Spleen (tissue), 11 donors: ENCODE data around the gene SELENOP. TPM values are rescaled to one million over a fixed set of nuclear protein-coding genes. Genes with fewer than 3 reads are reported as not detected.

Experiments used
- DNase-seq: peaks from one replicate; pipeline ENCODE4 v3.0.0-alpha.2; 2020
- H3K27ac ChIP-seq, 8 donors: fragments of 200-600 bp; sonication (generic) in 7 of 8; 1 replicate in 4 of 8; 2 replicates in 4 of 8; pipeline versions ENCODE4 v1.5.0 to v1.8.0; 2016 to 2021; ENCODE audit warnings: inconsistent platforms in 4 of 8, mild to moderate bottlenecking in 4 of 8, moderate library complexity in 1 of 8
- H3K27me3 ChIP-seq, 7 donors: fragments of 200-600 bp; sonication (generic) in 6 of 7; replicated peaks in 1 of 7; 1 replicate in 4 of 7; 2 replicates in 3 of 7; pipeline versions ENCODE4 v1.5.0 to v1.8.0; 2016 to 2021; ENCODE audit warnings: inconsistent platforms in 3 of 7, mild to moderate bottlenecking in 1 of 7
- H3K36me3 ChIP-seq, 6 donors: fragments of 200-600 bp; sonication (generic) in 5 of 6; 1 replicate in 4 of 6; 2 replicates in 2 of 6; pipeline versions ENCODE4 v1.5.0 to v1.8.0; 2016 to 2021; ENCODE audit warnings: inconsistent platforms in 2 of 6
- H3K4me1 ChIP-seq, 6 donors: fragments of 200-600 bp; sonication (generic) in 5 of 6; 1 replicate in 3 of 6; 2 replicates in 3 of 6; pipeline versions ENCODE4 v1.5.0 to v1.8.0; 2016 to 2021; ENCODE audit warnings: inconsistent platforms in 3 of 6
- H3K4me3 ChIP-seq, 8 donors: fragments of 200-600 bp; sonication (generic) in 7 of 8; 1 replicate in 4 of 8; 2 replicates in 4 of 8; pipeline versions ENCODE4 v1.5.0 to v1.8.0; 2016 to 2021; ENCODE audit warnings: inconsistent platforms in 4 of 8, mild to moderate bottlenecking in 4 of 8, moderate library complexity in 2 of 8
- H3K9me3 ChIP-seq, 8 donors: fragments of 200-600 bp; sonication (generic) in 7 of 8; 1 replicate in 4 of 8; 2 replicates in 4 of 8; pipeline versions ENCODE4 v1.5.0 to v1.8.0; 2016 to 2021; ENCODE audit warnings: inconsistent platforms in 4 of 8
- CTCF ChIP-seq, 11 experiments: fragments of 200-600 bp in 7 of 11; fragments of 450-650 bp in 4 of 11; sonication (generic) in 4 of 11; IDR thresholded peaks in 8 of 11; conservative IDR thresholded peaks in 3 of 11; 1 replicate in 7 of 11; 2 replicates in 4 of 11; pipeline versions ENCODE4 v1.4.0 to v1.8.0; 2016 to 2021; ENCODE audit warnings: antibody characterized with exemption in 11 of 11, inconsistent platforms in 4 of 11, mild to moderate bottlenecking in 1 of 11
- POLR2A ChIP-seq, 3 donors: fragments of 450-650 bp; IDR thresholded peaks; one replicate each; pipeline ENCODE4 v1.5.1; 2017; ENCODE audit warnings: antibody characterized with exemption in 3 of 3, mild to moderate bottlenecking in 1 of 3
- POLR2AphosphoS5 ChIP-seq, 3 donors: sonication (generic); formaldehyde crosslinking; IDR thresholded peaks; one replicate each; pipeline ENCODE4 v1.5.1; 2017; ENCODE audit warnings: antibody characterized with exemption in 3 of 3
- WGBS, 5 donors: extraction: QIAGEN DNeasy Blood & Tissue Kit in 3 of 5; methylation state at CpG; one replicate each; pipeline versions ENCODE4 v1.1.5 to v1.1.7; 2013 to 2018; 5-methylcytosine and 5-hydroxymethylcytosine counted together
- intact Hi-C: fragments of 100-400 bp; cut with DNase I; formaldehyde crosslinking; loops from one replicate; pipeline ENCODE4 v1.15.0; 2023; ENCODE audit warnings: low total_unique reads
- polyA plus RNA-seq, 3 donors: library from polyadenylated mRNA; stranded (reverse); fragments of 200-250 nt; gene quantifications; one replicate each; pipeline ENCODE4 v1.2.1, GENCODE V29; 2013
- total RNA-seq, 7 donors: library from RNA; depleted of rRNA in 3 of 7; stranded (reverse); fragments of >200 nt in 3 of 7; fragmentation: NEBNext Ultra II Directional in 4 of 7; extraction: Animal tissue kit (Norgen Biotek cat#: 25700) in 4 of 7; gene quantifications; one replicate each; pipeline versions ENCODE4 v1.1.0 to v1.2.1, GENCODE V29; 2016 to 2021
- donor health status: healthy with polysubstance abuse.
- donor health status: DM: no; HTN: no; CAD: no; lungs with moderate emphysema.
- donor health status: DM: no; HTN: no; CAD: no.
- donor health status: Bipolar disorder and iron deficiency.
- donor health status: healthy.
- donor health status: DM: no; HTN: no; CAD: no.
- donor health status: DM: yes; HTN: yes; CAD: no.

Gene SELENOP
- total and polyA plus RNA-seq, 10 donors: 98.7 to 2,596 (median 950) TPM

- Histone ChIP-seq H3K4me1 (peaks cover 0 to 12% (median 0%) of the 10 kb centered on the region in 6 donors), H3K9me3 (no peaks in the 10 kb centered on the region), H3K36me3 (peaks cover 0 to 9% (median 0%) of the 10 kb centered on the region in 6 donors), H3K4me3 (no peak overlapping the region), H3K27me3 (peaks cover 0 to 4% (median 0%) of the 10 kb centered on the region in 7 donors), H3K27ac (no peak overlapping the region)
- intact Hi-C loops: loop anchor here (10.0 kb wide), 1 partner anchor 896 kb away; no protein-coding TSS in a partner anchor
- 74 to 87% (median 78%) methylated on average over 4 of the region's 4 CpGs for WGBS, 5 donors
- TF ChIP-seq POLR2AphosphoS5 (IDR thresholded peaks at IDR 0.05) (no peak), CTCF (IDR thresholded peaks at IDR 0.05 in 8 of 11, conservative IDR thresholded peaks at IDR 0.05 in 3 of 11) (no peak), POLR2A (IDR thresholded peaks at IDR 0.05) (no peak)
- no peak for DNase-seq
These were observed 51.3 kb downstream of the SELENOP start for GRCh38 chr5:42760426-42760825.

- 73 to 83% (median 75%) methylated on average over 2 of the region's 2 CpGs for WGBS, 5 donors
- intact Hi-C loops: no loop called here
- TF ChIP-seq POLR2AphosphoS5 (IDR thresholded peaks at IDR 0.05): no peak
These were observed 52.2 kb downstream of the SELENOP start for GRCh38 chr5:42759456-42759855.

GRCh38 chr5:42756606-42757601 is 54.8 kb downstream of the SELENOP start, which contains the start of gene CCDC152:
Gene CCDC152 (plus strand): TSS chr5:42756818. CDS start chr5:42759122, 2,304 bp downstream.
- peaks cover 0 to 12% (median 0%) of the 10 kb centered on the region in 6 donors for H3K4me1 ChIP-seq
- no peaks in the 10 kb centered on the region for H3K36me3 ChIP-seq
- H3K27me3 ChIP-seq: peaks cover 0 to 4% (median 0%) of the 10 kb centered on the region in 7 donors
- TF ChIP-seq CTCF (IDR thresholded peaks at IDR 0.05 in 8 of 11, conservative IDR thresholded peaks at IDR 0.05 in 3 of 11): no peak
- TF ChIP-seq POLR2A (IDR thresholded peaks at IDR 0.05): no peak
- no peak for TF ChIP-seq POLR2AphosphoS5 (IDR thresholded peaks at IDR 0.05)
- 21 to 37% (median 23%) methylated on average over 35 of the region's 35 CpGs for WGBS, 5 donors
- no peak for DNase-seq
- H3K4me3 ChIP-seq: peak within 1 kb of the TSS; percentile 8 to 62 (median 32)
- H3K27ac ChIP-seq: no peak within 1 kb of the TSS
- H3K9me3 ChIP-seq: no peaks in the 10 kb centered on the region
- intact Hi-C loops: no loop called here

More at GRCh38 chr5:42759456-42759855, 52.2 kb downstream of the SELENOP start:
- H3K36me3 ChIP-seq: peaks cover 0 to 9% (median 0%) of the 10 kb centered on the region in 6 donors
- peaks cover 0 to 4% (median 0%) of the 10 kb centered on the region in 7 donors for H3K27me3 ChIP-seq
- no peaks in the 10 kb centered on the region for H3K9me3 ChIP-seq
- H3K27ac ChIP-seq: no peak overlapping the region
- DNase-seq: no peak
- H3K4me1 ChIP-seq: peaks cover 0 to 12% (median 0%) of the 10 kb centered on the region in 6 donors
- H3K4me3 ChIP-seq: no peak overlapping the region

GRCh38 chr5:42753099-42753498 is 58.6 kb downstream of the SELENOP start:
- peaks cover 0 to 4% (median 0%) of the 10 kb centered on the region in 7 donors for H3K27me3 ChIP-seq
- intact Hi-C loops: no loop called here
- TF ChIP-seq CTCF (IDR thresholded peaks at IDR 0.05 in 8 of 11, conservative IDR thresholded peaks at IDR 0.05 in 3 of 11): no peak
- TF ChIP-seq POLR2AphosphoS5 (IDR thresholded peaks at IDR 0.05): no peak
- no peak for TF ChIP-seq POLR2A (IDR thresholded peaks at IDR 0.05)
- peaks cover 0 to 12% (median 0%) of the 10 kb centered on the region in 6 donors for H3K4me1 ChIP-seq
- WGBS, 5 donors: 84 to 94% (median 90%) methylated on average over 3 of the region's 3 CpGs
- H3K9me3 ChIP-seq: no peaks in the 10 kb centered on the region
- no peak overlapping the region for H3K4me3 ChIP-seq
- no peak for DNase-seq
- no peak overlapping the region for H3K27ac ChIP-seq
- H3K36me3 ChIP-seq: no peaks in the 10 kb centered on the region
